ENCODE measurements around the gene ATF3.

DNA sequence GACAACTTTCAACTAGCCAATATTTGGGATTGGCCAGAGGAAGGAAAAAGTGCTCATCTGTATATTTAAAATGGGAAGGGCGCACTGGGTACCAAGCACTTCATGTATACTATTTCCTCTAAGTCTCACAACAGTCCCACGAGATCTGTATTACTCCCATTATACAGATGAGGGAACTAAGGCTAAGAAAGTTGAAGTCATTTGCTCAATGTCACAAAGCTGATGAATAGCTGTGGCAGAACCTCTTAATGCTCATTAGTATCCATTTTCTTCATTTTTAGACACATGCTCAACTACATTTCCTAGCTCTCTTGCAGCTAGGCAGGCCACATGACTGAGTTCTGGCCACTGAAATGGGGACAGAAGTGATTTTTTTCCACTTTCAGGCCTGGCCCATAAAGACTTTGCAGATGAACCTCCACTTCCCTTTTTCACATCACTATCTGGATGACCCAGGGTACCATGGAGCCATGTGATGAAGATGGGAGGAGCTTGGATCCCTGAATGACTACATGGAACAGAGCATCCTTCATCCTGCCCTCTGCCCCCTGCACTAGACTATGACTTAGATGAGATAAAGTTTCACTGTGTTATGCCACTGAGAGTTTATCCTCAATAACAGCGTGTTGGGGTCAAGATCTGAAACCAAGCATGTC is 31.8 kb downstream of the ATF3 start:
- TF ChIP-seq TAF1 (IDR thresholded peaks at IDR 0.05; ENCODE audit: borderline replicate concordance, insufficient read depth, low read length) (no peak), POLR2AphosphoS5 (IDR thresholded peaks at IDR 0.05; ENCODE audit: low read depth, low read length) (no peak), SIN3A (IDR thresholded peaks at IDR 0.05; ENCODE audit: borderline replicate concordance, insufficient read depth, low read length) (no peak), FOXP2 (optimal IDR thresholded peaks at IDR 0.05; ENCODE audit: borderline replicate concordance, extremely low read depth, extremely low read length, insufficient read depth) (no peak)
- TF ChIP-seq, protein P1, sequence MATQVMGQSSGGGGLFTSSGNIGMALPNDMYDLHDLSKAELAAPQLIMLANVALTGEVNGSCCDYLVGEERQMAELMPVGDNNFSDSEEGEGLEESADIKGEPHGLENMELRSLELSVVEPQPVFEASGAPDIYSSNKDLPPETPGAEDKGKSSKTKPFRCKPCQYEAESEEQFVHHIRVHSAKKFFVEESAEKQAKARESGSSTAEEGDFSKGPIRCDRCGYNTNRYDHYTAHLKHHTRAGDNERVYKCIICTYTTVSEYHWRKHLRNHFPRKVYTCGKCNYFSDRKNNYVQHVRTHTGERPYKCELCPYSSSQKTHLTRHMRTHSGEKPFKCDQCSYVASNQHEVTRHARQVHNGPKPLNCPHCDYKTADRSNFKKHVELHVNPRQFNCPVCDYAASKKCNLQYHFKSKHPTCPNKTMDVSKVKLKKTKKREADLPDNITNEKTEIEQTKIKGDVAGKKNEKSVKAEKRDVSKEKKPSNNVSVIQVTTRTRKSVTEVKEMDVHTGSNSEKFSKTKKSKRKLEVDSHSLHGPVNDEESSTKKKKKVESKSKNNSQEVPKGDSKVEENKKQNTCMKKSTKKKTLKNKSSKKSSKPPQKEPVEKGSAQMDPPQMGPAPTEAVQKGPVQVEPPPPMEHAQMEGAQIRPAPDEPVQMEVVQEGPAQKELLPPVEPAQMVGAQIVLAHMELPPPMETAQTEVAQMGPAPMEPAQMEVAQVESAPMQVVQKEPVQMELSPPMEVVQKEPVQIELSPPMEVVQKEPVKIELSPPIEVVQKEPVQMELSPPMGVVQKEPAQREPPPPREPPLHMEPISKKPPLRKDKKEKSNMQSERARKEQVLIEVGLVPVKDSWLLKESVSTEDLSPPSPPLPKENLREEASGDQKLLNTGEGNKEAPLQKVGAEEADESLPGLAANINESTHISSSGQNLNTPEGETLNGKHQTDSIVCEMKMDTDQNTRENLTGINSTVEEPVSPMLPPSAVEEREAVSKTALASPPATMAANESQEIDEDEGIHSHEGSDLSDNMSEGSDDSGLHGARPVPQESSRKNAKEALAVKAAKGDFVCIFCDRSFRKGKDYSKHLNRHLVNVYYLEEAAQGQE (IDR thresholded peaks at IDR 0.05; ENCODE audit: insufficient read depth in 1 of 2, low read depth in 2 of 2, low read length in 2 of 2) = no peak

All from PFSK-1 (cell line).